Left renal cortex interstitium (tissue), 4 donors: ENCODE measurements around the gene UROS. TPM values are rescaled to one million over a fixed set of nuclear protein-coding genes. Genes with fewer than 3 reads are reported as not detected.
A peak's percentile ranks its signal among the peaks of the same experiment; 100 is the strongest.

Experiments
- DNase-seq, 4 donors: peaks; one replicate each; pipeline ENCODE4 v3.0.0-alpha.2; 2013; ENCODE audit warnings: low read depth in 4 of 4, low spot score in 2 of 4, missing footprints in 1 of 4
- polyA plus RNA-seq, 4 donors: library from polyadenylated mRNA; unstranded; fragments of 120-200 nt; gene quantifications; one replicate each; pipeline ENCODE4 v1.2.1, GENCODE V29; 2013; ENCODE audit not compliant: insufficient read length in 4 of 4

Gene UROS
- 10 to 100 TPM; 53.5 to 61.2 (median 59.8) TPM for polyA plus RNA-seq

DNA sequence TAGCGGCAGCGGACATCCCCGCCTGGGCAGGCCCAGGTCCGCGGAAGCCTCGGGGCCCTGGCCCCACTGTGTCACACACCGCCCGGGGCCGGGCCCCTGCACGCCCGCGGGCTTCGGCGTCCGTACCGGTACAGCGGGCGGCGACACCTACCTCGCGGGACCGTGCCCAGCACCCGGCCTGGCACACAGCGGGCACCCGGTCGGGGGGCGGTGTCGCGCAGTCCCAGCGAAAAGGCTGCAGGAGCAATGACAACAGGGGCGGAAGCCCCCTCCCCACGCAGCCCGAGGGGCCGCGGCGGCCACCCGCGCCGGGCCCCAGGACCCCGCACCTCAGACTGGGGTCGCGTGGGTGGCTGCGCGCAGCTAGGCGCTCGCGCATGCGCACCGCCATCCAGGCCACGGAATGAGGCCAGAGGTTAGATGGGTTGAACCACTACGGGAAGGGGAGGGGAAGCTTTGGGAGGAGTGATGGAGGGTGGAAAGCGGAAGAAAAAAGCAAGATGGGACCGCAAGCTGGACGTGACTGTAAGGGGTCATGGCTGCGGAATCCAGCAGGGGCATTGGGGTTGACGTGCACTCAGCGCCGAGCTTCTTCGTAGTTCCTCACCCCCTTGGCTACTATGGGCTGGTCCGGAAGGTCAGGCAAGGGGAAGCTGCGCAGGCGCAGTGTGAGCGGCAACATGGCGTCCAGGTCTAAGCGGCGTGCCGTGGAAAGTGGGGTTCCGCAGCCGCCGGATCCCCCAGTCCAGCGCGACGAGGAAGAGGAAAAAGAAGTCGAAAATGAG lies at the start of gene UROS, which contains the start of gene BCCIP:
Gene UROS, minus strand, starts transcription at position 381 of the 785 bp plus-strand sequence. CDS start 6,759 bp downstream, outside the sequence.
Gene BCCIP, plus strand, starts transcription at position 669 of the 785 bp plus-strand sequence. Its CDS starts 12 bp downstream, at position 681.
- DNase-seq: peak; percentile 80 to 96 (median 88)

DNA sequence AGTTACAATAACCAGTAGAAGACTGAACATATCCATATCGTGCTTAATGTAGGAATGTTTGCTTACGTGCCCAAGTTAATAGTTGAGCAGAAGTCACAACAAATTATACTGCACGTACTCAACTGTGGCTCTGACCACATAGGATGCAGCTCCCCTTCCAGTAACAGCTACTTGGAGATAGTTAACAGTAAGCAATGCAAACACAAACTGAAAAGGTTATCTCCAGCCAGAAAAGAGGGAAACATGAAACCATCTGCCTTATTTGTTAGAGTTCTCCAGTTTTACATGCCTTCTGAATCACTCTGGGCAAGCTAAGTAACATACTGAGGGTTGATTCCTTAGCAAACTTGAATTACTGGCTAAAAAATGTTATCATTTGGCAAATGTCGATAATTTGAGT lies 48.3 kb upstream of the UROS start:
- DNase-seq: no peak

DNA sequence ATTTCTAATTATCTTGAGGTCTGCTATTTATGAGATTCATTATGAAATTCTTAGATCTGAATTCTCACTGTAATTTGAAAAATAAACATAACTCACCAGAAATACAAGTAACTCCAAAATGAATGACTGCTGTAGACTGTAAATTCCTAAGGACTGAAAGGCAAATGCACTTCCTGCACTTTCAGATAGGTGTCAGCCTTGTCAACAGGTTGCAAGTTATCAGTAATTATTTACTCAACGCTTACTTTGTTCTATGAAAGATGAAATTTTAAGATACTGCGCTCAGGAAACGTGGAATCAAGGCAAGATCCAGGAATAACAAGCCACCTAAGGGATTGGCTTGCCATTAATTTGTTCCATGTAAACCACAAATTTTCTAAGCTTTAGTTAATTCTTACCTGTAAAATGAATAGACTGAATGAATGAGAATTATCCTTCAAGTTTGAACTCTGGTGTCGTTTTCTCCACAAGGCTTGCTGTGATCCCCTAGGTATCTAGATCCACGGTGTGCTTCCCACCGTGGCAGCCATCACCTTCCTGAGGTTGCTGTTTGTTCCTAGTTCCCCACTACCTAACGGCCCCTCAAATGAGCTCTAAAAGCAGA lies 45.4 kb upstream of the UROS start:
- DNase-seq: no peak

DNA sequence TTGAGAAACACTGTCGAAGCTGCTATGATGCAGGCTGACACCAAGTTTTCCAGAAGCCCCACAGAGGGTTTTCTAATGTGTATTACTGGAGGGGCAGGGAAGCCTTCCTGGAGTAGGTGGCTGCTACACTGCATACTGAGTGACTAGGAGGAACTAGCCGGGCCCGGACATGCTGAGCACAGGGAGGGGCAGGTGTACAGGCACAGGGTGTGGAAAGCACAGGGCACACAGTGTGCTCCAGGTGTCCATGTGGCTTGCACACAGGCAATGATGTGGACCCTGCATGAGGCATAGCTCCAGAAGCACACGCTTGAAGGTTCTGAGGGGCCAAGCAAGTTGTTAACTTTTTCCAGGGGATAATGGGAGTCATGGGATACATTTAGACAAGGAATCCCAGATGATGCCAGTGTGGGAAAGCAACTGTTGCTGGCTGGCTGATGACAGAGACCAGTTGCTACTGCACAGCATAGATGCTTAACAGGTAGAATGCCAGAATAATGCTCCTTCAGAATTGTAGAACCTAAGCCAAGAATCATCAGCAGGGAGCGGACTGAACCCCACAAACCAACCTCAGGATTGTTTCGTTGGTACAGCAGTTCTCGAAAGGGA lies 43.5 kb upstream of the UROS start:
- DNase-seq: no peak

DNA sequence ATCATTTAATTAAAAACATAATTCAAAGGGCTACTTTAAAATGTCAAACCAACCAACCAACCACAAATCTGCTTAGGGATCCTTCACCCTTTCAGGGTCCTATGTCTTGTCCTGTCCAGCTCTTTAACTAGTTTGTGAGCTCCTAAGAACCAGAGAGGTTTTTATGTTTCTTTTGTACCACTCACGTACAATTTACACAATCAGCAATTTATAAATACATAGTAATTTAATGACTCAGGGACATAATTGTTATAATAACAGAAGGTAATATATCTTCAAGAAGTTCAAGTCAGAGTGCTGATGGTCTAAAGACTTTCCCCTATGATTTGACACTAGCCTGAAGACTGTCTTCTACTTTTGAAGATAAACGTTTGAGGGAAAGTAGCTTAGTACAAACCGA lies 42.1 kb upstream of the UROS start:
- DNase-seq: no peak

DNA sequence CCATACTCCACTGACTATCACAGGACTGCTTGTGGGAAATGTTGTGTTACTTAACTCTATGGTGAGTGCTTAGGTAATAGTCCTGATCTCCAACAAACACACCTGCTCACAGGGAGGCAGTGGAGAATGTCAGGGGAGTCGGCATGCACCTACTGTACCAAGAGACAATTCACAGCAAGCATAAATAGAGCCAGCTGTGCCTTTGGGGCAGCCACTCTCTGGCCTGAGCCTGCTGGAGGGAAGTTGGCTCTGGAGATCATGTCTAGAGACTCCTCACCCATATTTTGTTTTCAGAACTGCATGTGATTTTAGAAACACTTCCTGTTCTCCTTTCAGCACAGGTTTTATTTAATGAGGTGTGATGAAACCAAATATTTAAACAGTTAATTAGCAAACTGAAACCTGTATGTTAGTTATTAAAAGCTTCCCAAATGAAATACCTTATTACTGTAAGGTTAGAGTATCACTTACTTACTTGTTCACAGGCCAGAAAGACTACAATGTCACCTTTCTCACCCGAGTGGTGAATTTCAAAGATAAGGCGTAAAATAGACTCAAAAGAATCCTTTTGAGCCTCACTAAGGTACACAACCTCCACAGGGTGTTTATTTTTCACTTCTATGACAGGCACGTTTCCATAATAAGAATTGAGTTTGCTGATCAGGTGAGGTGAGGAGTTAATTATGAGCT lies 36.2 kb upstream of the UROS start:
- no peak for DNase-seq

DNA sequence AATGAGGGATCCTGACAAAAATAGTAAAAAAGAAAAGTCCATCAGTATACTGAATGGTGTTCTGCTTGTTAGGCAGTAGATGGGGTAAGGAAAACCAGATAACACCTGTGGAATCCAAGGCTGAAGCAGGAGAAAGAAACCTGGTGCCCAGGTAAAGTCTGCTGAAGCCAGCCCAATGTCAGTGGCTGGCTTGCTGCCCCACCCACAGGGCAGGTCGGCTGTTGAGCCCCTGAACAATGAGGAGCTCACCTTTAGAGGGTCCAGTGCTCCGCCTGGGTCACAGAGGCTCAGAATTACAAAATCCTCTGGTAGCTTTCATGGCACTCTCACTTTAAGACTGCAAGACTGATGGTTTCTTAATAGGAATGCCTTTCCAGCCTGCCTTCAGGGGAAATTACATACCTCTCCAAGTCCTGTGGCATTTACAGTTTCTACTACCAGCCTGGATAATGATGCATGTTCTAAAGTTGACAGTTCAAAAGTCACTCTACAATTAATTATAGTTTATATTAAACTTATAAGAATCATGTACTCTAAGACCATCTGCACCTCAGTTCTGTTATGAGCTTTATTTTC lies 34.2 kb upstream of the UROS start:
- no peak for DNase-seq

DNA sequence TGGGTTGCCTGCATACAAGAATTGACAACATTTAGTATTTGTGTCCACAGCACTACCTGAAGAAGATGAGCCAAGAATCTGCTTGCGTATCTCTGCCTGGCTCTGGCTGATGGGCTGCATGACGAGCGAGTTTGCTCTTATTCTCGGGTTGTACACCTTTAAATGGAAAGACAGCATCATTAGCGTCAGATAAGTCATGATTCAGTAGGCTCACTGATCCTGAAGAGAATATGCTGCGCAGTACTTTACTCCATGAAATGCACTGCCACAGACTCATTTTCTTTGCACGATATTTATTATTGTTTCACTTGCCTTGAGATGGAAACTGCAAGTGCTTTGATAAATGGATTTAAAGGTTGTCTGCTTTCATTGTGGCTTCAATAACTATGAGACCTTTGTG lies 29.4 kb upstream of the UROS start:
- no peak for DNase-seq

DNA sequence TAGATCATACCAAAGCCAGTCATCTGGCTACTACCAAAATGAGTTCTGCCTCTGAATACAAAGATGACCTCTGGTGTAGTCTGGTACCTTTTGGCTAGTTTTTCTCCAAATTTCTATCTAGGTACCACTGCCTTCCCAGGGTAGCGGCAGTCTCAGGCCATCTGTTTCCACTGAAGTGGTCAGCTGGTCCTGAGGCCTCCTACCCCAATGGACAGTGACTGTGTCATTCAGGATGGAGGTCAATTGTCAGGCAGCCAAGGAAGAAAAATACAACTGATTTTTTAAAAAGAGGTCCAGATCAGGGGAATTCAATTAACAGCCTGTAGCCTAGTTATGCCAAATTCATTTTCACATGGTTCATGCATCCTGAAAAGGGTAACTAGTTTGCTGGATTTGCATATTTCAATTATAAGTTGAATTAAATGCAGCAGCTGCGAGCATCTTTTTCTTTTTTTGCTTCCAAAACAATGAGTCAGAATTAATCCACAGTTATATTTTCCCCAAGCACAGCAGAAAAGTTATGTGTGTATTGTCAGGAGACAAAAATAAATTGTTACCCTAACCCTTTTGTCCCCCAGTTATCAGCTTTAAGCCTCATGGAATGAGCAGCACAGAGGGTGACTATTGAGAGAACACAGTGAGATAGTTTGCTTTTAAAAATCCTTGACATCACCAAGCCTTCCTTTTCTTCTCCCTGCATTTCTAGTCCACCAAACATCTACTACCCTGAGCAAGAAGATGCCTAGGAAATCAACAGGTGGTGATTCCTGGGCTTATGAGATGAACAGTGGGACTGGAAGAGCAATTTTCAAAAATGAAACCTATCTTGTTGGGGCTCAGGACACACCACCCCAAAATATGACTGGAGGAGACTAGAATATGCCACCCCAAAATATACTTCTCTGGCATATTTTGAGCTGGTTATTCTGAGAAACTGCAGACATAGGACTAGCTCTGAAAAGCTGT lies 28.0 kb upstream of the UROS start:
- no peak for DNase-seq

DNA sequence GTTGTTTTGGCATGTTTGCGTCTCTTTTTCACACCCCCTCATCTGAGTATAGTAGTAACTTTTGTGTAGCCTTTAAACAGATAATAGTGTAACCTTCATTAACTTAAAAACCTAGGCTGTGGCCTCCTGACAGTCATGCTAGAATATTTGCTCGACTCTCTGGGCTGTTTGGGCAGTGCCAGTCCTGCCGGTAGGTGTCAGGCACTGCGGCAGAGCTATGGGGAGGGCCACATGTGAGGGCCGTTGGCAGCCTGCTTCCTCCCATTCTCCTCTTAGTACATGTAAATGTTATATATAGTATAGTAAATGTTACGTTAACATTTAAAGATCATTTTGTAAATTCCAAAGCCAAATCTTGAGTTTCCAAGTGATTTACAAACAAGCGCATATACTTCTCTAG lies 26.4 kb upstream of the UROS start:
- no peak for DNase-seq

DNA sequence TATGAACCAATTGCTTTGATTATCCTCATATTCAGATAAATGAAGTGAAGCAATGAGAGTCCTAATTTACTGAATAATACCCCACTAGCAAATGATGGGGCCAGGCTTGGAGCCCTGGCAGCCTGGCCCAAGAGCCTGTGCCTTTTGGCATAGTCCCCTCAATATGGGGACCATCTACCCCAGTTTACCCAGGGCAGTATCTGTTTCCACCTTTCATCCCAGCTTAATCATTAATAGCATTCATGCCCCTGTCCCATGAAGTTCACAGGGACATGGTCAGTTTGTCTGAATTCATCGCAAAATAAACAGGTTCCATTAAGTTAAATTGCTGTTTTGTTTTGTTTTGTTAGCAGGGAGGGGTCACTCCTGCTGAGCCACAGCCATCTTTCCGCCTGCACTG lies 25.8 kb upstream of the UROS start:
- DNase-seq: no peak

DNA sequence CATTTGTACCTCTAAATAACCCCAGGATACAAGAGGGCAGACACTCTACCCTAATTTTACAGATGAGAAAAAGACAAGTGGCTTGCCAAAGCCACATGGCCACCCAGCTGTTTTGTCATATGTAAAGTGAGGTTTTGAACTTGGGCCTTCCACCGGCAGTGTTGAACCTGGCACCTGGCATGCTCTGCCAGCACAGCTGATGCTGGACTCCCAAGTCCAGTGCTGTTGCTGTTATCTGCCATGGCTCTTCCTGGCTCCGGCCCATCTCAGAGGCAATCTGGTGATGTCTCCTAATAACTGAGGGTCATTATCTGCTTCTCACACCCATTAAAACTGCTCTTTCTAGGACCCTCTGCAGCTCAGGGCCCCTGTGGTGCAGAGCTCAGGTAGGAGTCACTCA lies 25.3 kb upstream of the UROS start:
- no peak for DNase-seq

DNA sequence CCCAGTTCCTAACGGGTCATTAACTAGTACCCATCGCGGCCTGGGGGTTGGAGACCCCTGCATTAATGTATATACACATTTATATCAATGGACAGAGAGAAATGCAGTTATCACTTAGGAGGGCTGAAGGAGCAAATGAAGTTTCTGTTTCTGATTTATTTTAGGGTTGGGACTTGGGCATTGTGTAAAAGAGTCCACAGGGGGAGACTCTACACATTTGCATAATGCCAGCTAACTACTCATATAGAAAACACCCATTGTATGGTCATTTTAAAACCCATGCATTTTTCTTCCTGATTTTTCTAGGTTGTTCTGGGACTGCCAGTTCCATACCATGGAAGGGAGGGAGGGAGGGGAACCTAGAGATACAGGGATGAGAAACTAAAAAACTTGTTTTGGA lies 23.8 kb upstream of the UROS start:
- DNase-seq: no peak

DNA sequence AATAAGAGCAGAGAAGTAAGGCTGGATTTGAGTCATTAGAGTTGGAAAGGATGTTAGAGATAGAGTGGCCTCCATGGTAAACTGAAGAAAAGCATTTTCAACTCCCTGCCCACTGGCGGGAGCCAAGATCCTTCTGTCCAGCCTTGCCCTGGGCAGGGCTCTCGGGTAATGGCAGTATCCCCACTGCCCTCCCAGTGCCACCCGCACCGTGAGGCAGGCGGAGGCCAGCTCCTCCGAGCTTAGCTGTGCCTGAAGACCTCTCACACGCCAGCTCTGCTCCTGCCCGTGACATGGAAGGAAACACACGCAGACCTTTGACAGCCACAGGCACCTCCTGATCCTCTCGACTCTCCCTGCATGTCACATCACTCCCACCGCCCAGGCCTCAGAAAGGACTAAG lies 22.6 kb upstream of the UROS start:
- no peak for DNase-seq

DNA sequence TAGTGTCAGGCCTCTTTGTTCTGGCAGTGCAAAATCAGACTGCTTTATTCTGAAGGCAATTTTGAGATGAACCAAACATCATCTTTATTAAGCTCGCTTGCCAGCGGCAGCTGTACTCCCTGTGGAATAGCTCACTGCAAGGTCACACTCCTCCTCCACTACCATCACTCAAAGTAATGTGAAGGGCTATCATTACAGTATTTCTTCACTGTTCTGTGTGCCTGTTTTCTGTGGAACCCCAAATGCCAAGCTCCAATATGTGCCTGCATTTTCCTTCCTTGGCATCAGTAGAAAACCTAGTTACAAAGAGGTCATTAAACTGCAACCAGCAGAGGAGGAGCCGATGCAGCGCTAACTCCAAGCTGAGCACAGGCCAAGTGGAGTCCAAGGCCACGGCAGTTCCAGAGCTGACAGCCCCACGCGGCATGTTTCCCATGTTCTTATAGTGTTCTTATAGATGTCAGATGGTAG lies 21.7 kb upstream of the UROS start:
- no peak for DNase-seq

DNA sequence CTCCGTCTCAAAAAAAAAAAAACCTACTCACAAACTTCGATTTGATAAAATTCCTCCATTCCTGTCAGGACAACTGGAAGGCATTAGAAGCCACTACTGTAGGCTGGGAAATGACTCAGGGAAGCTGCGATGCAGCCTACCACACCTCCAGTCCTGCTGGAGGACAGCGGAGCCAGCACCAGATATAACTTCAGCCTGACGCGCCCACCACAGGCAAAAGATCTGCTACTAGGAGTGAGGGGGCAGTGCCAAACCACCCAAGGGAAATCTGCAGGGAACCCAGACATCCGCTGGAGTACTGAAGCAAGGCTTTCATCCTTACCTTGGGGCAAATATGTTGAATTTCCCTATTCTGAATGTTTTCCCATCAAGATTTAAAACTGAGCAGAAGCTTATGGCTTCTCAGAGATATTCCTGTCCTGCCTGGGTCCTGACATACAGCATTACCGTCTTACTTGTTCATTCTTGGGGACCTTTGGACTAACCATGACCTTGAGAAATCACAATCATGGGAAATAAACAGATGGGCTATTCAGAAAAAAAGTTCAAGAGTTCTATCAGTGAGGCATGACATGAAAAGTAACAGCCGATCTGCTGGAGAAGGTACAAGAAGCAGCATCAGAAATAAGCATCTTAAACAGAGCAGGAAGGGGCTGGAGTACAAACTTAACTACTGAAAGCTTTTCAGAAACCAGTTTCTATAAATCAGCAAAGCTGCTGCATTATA lies 20.7 kb upstream of the UROS start:
- DNase-seq: no peak

DNA sequence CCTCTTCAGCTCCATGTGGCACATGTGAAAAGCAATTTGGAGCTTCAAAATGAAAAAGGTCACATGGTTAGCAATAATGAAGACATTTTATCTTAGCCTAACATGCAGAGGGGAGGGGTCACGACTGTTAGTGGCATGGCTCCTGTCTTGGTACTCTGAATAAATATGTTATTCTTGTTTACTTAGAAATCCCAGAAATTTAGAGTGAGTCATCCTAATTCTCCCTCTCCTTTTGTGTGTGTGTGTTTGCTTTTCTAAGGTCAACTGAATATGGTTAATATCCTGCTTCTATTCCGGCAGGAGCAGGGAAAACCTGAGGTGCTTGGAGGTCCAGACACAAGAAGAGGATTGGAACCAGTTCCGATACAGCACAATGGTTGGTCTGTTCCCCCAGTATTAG lies 17.9 kb upstream of the UROS start:
- no peak for DNase-seq

DNA sequence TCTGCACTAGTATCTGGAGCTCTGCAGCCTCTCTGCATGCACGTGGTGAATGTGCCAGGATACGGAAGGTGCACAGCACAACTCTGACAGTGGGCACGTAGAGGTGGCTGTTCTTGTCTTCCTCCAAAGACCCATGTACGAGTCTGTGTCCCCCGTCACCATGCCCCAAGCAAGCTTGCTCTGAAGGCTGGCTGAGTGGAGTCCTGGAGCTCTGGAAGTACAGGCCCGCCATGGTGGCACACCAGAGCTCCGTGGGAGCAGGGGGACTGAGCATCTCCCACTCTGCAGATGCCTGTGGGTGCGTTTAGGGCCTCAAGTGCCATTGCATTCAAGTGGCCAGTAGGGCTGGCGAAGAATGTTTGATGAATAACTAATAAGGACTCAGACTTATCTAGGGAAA lies 17.3 kb upstream of the UROS start:
- DNase-seq: no peak
